Spleen (tissue), 7 donors: ENCODE results near the gene SNX24.

Source experiments
- CTCF ChIP-seq, 11 experiments: fragments of 200-600 bp in 7 of 11; fragments of 450-650 bp in 4 of 11; sonication (generic) in 4 of 11; IDR thresholded peaks in 8 of 11; conservative IDR thresholded peaks in 3 of 11; 1 replicate in 7 of 11; 2 replicates in 4 of 11; pipeline versions ENCODE4 v1.4.0 to v1.8.0; 2016 to 2021; ENCODE audit warnings: antibody characterized with exemption in 11 of 11, inconsistent platforms in 4 of 11, mild to moderate bottlenecking in 1 of 11
- POLR2AphosphoS5 ChIP-seq, 3 donors: sonication (generic); formaldehyde crosslinking; IDR thresholded peaks; one replicate each; pipeline ENCODE4 v1.5.1; 2017; ENCODE audit warnings: antibody characterized with exemption in 3 of 3
- donor health status: DM: no; HTN: no; CAD: no; lungs with moderate emphysema.
- donor health status: DM: no; HTN: no; CAD: no.
- donor health status: DM: no; HTN: no; CAD: no.

- no peak for TF ChIP-seq POLR2AphosphoS5 (IDR thresholded peaks at IDR 0.05)
- no peak for TF ChIP-seq CTCF (IDR thresholded peaks at IDR 0.05 in 8 of 11, conservative IDR thresholded peaks at IDR 0.05 in 3 of 11)
These were observed 96.3 kb downstream of the SNX24 start for GRCh38 chr5:122941737-122942136.
